T-helper 22 cell (primary cell): Measurements from ENCODE around the gene SLC47A1.
"Not testable (repeated sequence)": the region's sequence is repeated elsewhere in the genome, so short reads cannot be mapped to it uniquely, and the experiment has no call there.

Experiments
- DNase-seq: peaks from one replicate; pipeline ENCODE4 v3.0.0-alpha.2; 2020; ENCODE audit warnings: low read depth

SLC47A1 gene

DNA sequence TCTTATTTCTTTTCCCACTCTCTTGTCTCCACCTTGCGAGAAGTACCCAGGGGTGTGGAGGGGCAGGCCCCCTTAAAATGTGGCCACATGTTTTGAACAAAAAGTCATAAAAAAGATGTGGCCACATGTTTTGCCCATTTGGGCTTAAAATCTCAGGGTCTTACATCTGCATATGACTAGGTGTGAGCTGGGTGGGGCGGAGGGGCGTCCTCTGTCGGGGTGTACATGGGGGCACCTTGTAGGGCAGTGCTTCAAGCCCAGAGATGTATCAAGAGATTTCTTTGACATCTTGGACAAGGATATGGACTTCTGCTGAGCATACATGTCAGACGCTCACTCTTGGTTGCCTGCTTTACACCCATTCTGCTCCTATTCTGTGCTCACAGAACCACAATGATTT lies 13.0 kb upstream of the SLC47A1 start:
- DNase-seq = no peak

DNA sequence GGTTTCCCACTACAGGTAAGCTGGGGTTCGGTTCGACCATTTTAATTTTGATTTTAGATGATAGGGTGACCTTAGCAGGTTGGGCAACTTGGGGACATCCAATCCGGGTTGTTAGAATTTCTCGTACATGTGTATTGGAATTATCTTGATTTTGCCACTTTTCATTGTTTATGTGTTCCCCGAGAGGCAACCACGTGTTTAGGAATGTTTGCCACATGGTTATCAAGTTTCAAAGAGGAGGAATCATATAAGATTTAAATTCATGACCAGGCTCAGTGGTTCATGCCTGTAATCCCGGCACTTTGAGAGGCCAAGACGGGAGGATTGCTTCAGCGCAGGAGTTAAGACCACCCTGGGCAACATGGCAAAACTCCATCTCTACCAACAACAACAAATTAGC lies 10.0 kb upstream of the SLC47A1 start:
- no peak for DNase-seq

DNA sequence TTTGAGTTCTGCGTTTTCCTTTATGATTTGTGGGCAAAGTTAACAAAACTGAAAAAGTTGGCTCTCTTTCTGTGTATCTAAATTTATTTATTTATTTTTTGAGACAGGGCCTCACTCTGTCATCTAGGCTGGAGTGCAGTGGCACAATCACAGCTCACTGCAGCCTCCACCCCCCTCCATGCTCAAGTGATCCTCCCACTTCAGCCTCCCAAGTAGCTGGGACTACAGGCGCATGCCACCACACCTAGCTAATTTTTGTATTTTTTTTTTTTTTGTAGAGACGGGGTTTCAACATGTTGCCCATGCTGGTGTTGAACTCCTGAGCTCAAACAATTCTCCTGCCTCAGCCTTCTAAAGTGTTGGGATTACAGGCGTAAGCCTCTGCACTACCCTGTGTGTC lies 6.7 kb upstream of the SLC47A1 start:
- not testable (repeated sequence) for DNase-seq

DNA sequence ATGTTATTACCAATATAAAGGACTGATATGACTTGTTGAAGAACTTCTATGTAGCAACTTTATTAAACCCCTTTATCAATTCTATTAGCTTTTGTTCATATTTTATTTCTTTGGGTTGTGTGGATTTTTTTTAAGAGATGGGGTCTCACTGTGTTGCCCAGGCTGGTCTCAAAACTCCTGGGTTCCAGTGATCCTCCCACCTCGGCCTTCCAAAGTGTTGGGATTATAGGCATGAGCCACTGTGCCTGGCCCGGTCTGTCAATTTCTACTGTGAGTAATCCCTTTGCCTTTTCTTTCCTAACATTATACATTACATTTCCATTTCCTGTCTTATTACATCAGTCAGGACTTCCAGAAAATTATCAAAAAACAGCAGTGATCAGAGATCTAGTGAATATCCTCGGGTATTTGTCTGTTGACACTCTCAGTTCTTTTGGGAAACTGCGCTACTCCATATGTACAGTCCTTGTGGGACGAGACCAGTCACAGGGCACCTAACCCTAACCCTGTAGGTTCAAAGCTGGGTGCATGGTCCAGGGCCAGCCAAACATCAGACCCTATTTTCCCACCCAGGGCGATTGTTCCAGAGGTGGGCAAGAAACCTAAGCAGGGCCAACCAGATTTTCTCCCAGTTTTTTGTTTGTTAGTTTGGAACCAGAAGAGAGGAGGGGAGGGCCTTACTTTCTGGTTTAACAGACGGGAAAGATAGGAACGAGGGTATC lies 1.7 kb upstream of the SLC47A1 start:
- no peak for DNase-seq

DNA sequence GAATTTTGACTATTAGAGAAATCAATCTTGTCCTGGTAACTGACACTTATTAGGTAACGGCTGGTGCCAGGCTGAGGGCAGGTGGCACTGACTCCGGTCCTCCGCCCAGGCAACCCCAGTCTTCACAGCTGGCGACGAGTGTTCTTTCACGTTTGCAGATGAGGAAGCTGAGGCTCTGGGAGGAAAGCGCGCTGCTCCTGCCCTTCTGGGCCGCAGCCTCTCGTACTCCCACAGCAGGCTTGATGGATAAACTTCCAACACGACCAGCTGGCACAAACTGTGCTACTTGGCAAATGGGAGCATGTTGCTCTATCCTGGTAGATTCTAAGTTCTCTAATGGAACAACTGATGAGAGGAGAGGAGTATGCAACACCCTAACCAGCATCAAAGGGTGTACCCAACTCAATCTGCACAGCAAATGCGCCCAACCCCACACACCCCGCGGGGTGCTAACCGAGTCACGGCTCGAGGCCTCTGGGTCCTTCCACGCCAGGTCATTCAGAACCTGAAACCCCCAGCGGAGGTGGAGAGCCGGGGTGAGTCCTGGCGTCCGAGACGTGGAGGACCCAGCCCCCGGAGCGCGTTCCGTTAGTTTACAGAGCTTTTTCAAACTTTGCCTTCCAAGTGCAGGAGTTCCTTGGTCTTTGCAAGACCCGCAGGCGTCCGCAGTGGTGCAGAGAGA lies 477 bp upstream of the SLC47A1 start:
- no peak for DNase-seq

DNA sequence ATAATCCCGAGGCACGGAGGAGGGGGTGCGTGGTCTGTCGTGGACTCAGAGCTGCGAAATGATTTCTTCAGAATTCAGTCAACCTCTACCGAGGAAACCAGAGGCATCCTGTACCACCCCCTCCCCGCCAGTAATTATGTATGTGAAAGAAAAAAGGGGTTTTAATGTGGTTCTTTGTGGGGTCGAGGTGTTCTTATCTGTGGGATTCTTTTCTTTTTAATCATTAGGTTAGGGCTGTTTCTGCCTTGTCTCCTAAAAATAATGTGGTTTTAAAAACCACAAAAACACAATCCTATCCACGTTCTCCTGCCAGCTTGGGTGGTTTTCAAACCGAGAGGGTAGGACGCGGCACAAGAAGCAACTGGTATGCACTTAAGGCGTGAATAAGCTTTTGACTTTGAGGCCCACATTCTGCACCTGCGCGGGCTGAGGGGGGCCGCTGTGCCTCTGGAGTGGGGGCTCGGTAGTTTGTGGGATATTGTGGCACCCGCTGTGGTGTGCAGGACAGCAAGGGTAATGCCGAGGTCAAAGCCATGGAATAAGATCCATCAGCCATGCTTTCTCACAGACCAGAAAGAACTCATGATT lies 1.0 kb downstream of the SLC47A1 start:
- DNase-seq = no peak

DNA sequence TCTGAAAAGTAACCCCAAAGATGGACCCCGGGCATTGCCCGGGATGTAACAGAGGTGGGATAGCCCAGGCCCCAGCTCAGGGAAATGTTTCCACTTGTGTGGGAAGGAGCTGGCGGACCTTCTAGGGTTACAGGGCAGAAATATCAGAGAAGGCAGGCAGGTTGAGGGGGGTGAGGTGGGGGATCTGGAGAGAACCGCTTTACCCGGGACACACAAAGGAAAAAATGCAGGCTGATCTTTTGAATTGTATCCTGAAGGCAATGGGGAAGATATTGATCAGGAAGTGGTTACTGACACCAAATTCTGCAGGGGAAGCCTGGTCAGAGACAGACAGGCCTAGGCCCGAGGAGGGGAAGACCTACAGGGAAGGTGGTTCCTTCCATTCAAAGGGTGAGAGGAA lies 3.5 kb downstream of the SLC47A1 start:
- DNase-seq = no peak

DNA sequence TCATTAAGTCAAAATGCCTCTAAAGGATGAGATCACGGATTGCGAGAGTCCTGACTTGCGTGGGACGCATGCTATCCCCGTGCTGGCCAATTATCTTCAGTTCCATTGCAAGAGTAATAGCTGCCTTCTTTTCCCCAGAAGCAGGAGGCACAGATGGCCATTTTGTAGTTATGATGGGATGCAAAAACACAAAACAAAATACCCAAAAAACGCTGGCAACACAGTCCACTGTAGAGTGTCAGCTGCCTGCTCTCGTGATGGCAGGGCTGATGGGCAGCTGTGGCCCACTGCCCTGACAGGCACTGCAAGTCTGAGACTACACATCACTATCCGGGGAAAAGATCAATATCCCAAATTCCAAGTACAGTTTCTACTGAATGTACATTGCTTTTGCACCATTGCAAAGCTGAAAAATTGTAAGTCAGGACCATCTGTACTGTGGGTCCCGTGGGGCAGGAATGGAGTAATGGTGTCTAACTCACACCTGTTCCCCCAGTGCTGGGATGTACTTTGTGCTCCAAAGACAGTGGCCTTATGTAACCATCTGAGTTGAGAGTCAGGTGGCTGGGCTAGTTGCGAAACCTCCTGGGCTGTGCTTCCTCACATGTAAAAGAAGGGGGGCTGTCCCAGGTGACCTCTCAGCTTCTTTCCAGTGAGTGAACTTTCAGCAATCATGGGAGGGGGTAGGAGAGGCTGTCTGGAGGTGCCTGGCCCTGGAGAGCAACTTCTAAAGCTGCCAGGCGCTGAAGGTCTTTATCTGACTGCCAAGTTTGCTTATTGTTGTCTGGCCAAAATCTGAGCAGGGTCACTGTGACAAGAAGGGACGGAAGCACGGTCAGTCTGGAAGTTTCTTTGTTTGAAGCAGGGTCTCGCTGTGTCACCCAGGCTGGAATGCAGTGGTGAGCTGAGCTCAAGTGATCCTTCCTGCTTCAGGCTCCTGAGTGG lies 4.7 kb downstream of the SLC47A1 start:
- DNase-seq = no peak

DNA sequence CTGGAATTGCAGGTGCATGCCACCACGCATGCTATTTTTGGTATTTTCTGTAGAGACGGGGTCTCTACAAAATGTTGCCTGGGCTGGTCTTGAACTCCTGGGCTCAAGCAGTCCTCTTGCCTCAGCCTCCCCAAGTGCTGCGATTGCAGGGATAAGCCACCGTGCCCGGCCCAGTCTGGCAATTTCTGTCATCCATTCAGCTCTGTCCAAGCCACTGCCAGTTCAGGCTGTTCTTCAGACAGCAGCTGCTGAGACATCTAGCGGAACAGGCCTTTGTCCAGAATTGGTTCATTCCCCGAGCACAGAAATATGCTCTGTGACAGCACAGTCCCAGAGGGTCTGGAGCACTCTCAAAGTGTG lies 5.4 kb downstream of the SLC47A1 start:
- no peak for DNase-seq

DNA sequence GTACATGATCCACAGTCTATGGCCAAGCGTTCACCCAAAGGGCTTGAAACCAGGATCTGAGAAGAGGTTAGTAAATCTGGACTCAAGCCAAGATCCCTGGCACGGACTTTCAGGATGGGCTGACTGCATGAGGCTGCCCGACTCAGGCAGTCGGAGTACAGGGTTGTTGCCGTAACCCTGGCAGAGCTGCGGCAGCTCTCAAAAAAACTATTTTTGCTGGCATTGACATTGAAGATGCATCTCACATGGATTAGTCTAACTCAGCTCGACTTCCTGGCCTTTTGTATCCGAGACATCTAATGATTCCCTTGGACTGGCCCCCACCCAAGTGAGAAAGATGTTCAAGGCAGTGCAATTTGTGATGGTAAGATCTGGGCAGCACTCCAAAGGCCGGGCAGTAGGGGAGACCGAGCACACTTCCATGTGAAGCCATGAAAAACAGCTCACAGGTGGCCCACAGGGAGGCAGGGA lies 6.2 kb downstream of the SLC47A1 start:
- DNase-seq = no peak

DNA sequence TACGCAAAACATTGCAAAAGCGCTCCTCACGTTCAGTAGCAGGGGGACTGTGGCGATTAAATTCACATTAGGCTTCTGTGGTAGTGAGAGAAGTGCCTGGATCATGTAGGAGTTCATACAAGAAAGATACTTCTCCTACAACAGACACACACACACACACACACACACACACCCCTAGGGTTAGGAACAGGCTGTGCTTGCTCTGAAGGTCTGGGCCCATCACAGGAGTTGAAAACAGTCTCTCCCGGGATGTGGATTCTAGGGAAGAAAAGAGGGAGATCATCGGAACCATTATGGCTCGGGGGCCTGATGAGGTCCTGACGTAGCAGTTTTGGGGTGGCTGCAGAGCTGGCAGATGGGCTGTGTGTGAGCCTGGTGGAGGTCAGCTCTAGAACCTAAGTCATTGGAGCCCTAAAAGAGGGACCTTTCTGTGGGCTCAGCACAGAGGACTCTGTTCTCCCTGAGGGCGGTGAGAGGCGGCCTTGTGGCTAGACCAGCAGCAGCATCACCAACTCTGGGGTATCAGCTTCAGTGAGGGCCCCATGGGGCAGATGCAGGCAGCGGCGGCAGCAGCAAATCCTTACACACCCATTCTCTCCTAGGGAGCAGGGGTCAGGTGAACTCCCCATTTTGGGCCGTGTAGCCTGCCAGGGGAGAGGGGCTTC lies 7.2 kb downstream of the SLC47A1 start:
- no peak for DNase-seq

DNA sequence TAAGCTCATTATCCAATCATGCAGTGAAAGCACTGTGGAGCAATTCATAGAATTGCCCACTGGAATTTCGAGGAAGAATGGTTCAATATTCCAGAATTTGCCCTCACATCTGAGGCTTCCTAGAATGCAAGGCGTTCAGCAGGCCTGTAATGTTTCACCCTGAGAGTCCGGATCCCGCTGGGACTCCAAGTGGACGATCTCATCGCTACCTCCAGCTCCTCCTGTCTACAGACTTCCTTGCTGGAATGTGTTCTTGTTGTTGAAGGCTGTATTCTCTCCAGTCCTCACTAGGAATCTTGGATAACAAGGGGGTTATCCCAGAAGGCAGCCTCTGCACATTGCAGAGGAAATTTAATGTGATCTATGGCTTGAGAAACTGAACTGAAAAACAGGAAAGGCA lies 7.8 kb downstream of the SLC47A1 start:
- no peak for DNase-seq

DNA sequence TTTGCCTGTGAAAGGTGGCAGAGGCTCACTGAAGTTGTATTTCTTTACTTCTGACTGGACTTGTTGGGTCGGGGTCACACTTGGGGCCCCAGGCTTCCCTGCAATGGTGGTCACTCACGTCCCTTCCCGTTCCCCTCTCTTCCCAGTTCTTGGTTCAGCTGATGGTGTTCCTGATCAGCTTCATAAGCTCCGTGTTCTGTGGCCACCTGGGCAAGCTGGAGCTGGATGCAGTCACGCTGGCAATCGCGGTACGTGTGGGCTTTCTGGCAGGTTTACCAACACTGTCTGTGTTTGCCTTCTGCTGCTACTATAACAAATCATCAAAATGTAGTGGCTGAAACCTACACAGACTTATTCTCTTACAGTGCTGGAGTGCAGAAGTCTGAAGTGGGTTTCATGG lies 8.6 kb downstream of the SLC47A1 start:
- no peak for DNase-seq

DNA sequence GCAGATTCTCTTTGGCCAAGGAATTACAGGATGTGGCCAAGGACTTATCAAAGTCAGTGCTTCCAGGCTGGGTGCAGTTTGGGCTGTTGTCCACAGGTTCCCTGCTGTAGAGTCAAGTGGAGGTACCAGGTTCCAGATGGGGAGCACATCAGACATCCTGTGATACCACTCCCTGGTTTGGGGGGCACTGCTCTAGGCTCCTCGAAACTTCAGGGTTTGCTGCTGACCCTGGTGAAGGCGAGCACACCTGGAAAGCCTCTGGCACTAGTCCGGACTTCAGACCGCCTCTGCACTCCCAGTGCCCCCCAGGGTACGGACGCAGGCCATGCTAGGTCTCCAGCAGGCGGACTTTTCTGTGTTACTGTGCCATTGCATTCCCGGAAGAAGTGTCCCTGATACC lies 10.7 kb downstream of the SLC47A1 start:
- DNase-seq = no peak

DNA sequence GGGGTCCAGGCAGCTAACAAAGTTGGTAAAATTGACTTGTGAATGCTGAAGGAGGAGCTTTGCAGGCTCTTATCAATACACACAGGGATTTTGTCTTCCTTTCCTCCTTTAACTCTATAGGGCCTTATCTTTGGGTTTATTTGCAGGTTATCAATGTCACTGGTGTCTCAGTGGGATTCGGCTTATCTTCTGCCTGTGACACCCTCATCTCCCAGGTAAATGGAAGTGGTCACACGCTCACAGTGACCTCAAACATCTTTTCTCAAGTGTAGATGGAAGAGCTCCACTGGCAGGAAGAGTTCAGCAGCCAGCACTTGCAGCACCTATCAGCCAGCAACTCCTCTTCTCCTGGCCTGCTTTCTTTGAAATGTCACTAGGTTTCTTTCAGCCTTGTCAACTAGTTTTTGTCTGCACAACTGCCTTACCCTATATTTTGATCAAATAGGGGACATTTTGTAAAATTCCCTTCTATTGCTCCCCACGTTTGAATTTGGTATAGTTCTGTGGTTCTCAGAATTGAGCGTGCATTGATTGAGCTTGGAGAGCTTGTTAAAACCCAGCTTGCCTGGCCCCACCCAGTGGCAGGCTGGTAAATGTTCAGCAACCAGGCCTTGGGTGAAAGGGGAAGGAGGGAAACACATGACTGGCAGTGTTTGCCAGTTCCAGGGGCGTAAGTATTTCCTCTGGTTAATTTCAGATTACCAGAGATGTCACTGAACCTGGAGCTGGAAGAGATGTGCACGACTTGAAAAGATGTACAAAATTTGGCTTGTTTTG lies 12.8 kb downstream of the SLC47A1 start:
- no peak for DNase-seq

DNA sequence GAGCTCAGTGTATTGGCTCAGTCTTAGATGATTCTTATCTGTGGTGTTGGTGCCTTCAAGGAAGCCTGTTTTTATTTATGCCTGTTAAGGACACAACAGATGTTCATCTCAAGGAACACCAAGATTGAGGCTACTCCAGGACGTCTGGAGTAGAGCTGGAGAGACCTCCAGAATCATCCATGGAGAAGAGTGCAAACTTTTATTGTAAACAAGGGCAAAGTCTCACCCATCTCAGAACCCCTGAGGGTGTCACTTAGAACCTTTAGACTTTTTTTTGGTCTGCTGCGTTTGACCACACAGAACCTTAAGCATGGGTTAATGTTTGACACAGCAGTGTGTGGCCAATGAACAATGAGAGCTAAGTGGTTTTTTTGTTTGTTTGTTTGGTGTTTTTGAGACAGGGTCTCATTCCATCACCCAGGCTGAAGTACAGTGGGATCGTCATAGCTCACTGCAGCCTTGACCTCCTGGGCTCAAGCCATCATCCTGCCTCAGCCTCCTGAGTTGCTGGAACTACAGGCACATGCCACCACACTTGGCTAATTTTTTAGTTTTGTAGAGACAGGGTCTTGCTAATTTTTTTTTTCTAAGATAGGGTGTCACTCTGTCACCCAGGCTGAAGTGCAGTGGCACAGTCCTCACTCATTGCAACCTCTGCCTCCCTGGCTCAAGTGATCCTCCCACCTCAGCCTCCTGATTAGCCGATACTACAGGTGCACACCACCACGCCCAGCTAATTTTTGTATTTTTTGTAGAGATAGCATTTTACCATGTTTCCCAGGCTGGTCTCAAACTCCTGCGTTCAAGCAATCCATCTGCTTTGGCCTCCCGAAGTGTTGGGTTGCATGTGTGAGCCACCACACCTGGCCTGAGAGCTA lies 16.3 kb downstream of the SLC47A1 start:
- DNase-seq = no peak

DNA sequence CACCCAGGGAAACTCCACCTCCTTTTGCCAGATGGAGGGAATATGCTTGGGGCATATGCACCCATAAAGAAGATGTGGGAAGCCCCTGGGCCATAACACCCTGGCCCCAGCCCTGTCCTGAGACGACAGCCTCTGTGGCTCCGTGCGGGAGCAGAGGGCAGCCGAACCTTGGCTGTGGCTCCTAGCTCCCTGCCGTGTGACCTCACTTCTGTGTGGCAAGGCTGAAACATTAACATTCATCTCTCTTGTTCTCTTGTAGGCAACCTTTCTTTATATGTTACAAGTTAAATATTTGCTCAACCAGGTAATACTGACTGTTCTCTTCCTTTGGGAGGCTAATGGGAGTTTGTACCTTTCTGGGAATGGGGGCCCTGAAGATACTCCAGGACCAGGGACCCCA lies 17.5 kb downstream of the SLC47A1 start:
- no peak for DNase-seq

DNA sequence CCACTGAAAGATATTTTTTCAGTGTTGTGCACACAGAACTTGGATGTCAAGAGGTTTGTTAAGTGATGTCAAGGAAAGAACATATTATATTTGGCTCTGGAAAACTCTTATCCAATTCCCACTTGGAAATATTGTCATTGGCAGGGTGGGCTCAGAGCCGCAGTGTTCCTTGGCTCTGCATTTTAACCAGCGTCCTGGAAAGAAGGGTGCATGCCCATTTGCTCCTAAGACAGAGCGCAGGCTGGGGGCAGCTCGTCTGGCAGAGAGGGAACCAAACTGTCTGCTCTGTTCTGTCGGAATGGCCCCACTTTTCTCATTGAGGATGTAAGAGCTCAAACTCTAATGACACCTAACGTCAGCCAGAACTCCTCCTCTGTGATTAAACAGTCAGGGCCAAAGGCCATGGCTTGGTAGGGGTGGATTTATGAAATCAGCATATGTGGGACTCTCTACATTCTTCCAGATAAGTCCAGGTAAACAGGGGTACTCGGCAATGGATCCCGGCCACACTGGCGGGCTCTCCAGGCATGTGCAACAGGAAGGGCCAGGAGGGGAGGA lies 18.0 kb downstream of the SLC47A1 start:
- no peak for DNase-seq

DNA sequence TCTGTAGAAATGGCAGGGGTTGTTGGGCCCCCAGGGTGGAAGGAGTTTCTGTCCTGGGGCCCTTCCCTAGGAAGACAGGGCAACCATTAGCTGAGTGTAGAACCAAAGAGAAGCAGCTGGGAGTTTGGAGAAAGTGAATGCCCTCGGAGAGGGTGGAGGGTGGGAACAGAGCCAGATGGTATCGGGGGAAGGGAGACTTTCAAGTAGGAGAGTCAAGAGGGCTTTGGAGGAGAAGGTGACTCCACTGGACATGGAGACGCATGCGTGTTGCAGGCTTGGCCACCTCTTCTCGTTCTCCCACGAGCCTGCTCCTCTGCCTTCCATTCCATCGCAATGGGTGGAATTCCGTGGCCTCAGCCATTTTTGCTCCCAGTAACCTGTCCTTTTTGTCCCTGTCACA lies 19.4 kb downstream of the SLC47A1 start:
- DNase-seq = no peak

DNA sequence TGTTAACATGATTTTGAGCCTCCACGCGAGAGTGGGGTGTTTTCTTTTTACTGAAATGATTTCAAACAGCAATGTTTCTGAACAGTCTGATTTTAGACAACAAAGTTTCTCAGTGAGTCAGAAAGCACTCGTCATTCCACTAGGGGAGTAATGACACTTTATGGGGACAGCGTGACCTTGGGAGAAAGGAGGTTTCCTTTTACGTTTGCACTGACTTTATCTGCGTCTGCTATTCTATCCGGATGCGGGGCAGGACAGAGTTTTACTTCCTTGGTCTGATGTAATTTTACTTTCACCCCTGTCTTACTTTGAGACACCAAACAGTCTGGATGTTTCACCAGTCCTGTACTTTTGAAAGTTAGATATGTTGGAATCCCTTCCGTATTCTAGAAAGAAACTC lies 20.7 kb downstream of the SLC47A1 start:
- no peak for DNase-seq
